GM18951 (cell line): ENCODE data around the gene BIRC7.
"Not testable (repeated sequence)": the region's sequence is repeated elsewhere in the genome, so short reads cannot be mapped to it uniquely, and the experiment has no call there.

ENCODE experiments used
- POLR2A ChIP-seq: IDR thresholded peaks from 4 replicates; pipeline ENCODE4 v1.6.1; 2011; ENCODE audit warnings: mild to moderate bottlenecking; ENCODE audit not compliant: insufficient read length, insufficient read depth; ENCODE audit errors: extremely low read depth
- in situ Hi-C: fragments of 300-500 bp; cut with MboI; formaldehyde crosslinking; loops from one replicate; pipeline ENCODE4 v1.12.0; 2022; ENCODE audit warnings: low sequenced_read_pairs, mixed read lengths, inconsistent platforms; ENCODE audit not compliant: unreplicated experiment

The BIRC7 gene

GRCh38 chr20:63238514-63239125 is 2.9 kb downstream of the BIRC7 start:
- TF ChIP-seq POLR2A: no peak
- in situ Hi-C loops: no loop called here

GRCh38 chr20:63239431-63239830 is 3.7 kb downstream of the BIRC7 start:
- TF ChIP-seq POLR2A: no peak

DNA sequence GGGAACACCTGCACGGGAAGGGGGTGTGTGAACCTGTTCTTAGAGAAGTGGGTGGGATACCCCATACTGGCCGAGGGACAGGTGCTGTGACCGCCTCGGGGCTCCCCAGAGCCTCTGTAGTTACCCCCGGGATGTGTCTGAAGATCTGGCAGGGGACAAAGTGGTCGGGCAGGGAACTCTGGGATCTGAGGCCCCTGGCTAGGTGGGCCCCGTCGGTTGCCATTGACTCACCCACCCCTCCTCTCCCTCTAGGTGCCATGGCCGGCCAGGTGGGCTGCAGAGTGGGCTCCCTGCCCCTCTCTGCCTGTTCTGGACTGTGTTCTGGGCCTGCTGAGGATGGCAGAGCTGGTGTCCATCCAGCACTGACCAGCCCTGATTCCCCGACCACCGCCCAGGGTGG is 4.3 kb downstream of the BIRC7 start:
- in situ Hi-C loops: no loop called here
- no peak for TF ChIP-seq POLR2A

More at GRCh38 chr20:63239431-63239830, 3.7 kb downstream of the BIRC7 start:
- in situ Hi-C loops: no loop called here

- in situ Hi-C loops: no loop called here
- no peak for TF ChIP-seq POLR2A
Measured at GRCh38 chr20:63241272-63241671, 5.6 kb downstream of the BIRC7 start.

GRCh38 chr20:63242736-63243135 is 7.0 kb downstream of the BIRC7 start:
- in situ Hi-C loops: no loop called here
- TF ChIP-seq POLR2A: no peak

DNA sequence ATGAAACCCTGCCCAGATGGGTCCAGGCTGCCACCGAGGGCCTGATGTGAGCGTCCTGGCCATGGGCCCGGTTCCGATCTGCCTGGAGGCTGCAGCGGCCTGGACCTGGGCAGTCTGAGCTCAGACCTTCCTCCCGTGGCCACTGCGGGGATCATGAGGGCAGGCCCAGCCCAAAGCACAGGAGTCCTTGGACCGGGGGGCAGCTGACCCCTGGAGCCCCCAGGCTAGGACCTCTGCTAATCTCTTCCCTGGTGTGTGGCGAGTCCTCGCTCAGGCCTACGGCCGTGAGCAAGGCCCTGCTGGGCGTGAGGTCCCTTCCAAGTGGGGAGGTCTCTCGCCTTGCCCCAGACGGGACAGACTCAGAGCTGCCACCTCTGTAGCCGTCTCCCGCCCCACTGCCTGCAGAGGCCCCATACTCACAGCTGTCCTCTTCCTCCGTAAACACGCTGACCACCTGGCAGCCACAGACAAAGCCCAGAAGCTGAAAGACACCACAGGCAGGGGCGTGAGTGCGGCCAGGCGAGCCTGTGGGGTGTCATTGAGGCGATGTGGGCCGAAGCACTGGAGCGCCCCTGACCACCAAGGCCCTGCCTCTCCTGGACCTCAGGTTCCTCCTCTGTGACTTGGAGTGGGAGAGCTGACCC is 8.0 kb downstream of the BIRC7 start:
- in situ Hi-C loops: no loop called here
- TF ChIP-seq POLR2A: no peak

GRCh38 chr20:63244468-63244867 is 8.8 kb downstream of the BIRC7 start:
- in situ Hi-C loops: no loop called here
- no peak for TF ChIP-seq POLR2A

GRCh38 chr20:63246490-63247288 is 11.0 kb downstream of the BIRC7 start:
- in situ Hi-C loops: no loop called here
- TF ChIP-seq POLR2A: no peak

- no peak for TF ChIP-seq POLR2A
- in situ Hi-C loops: no loop called here
Measured at GRCh38 chr20:63247671-63248228, 12.0 kb downstream of the BIRC7 start.

- TF ChIP-seq POLR2A: no peak
- in situ Hi-C loops: no loop called here
Measured at GRCh38 chr20:63248835-63249591, 13.3 kb downstream of the BIRC7 start.

DNA sequence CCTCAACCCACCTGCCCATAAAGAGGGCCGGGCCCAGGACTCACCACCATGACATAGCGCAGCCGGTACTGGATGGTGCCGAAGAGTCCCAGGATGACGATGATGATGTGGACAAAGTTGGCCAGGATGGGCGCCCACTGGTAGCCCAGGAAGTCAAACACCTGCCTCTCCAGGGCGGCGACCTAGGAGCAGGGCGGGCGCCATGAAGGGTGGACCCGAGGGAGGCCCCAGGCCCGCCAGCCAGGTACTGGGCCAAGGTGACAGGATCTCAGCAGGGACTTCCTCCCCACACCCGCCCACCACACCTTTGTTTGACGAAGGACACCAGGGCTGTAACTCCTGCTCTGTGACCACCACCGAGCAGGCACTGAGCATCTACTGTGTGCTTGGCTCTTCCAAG is 14.2 kb downstream of the BIRC7 start:
- in situ Hi-C loops: no loop called here
- TF ChIP-seq POLR2A: no peak

GRCh38 chr20:63251350-63251749 is 15.6 kb downstream of the BIRC7 start:
- in situ Hi-C loops: not testable (repeated sequence)

GRCh38 chr20:63252284-63252711 is 16.6 kb downstream of the BIRC7 start:
- no peak for TF ChIP-seq POLR2A
- in situ Hi-C loops: no loop called here

GRCh38 chr20:63253065-63253437 is 17.3 kb downstream of the BIRC7 start:
- in situ Hi-C loops: no loop called here
- no peak for TF ChIP-seq POLR2A
